OCI-LY7 (cell line): ENCODE measurements around the gene TMEM164. TPM values are rescaled to one million over a fixed set of nuclear protein-coding genes. Genes with fewer than 3 reads are reported as not detected.
A peak's percentile ranks its signal among the peaks of the same experiment; 100 is the strongest.

Experiments
- BruUV-seq: library from RNA; stranded (reverse); fragments of 400-500 nt; replicated peaks from 2 replicates; lab custom pipeline; 2021; lab: Mats Ljungman, UMichigan
- CTCF ChIA-PET: fragments of 300-600 bp; sonication (Branson Sonifier 250); formaldehyde crosslinking; loops from one replicate; lab custom pipeline; 2022; ENCODE audit warnings: antibody characterized with exemption; ENCODE audit not compliant: unreplicated experiment; lab: Charles Lee
- POLR2A ChIA-PET: fragments of 300-600 bp; sonication (Branson Sonifier 250); formaldehyde crosslinking; loops from one replicate; lab custom pipeline; 2022; ENCODE audit warnings: antibody characterized with exemption; lab: Charles Lee
- DNase-seq: peaks from one replicate; pipeline ENCODE4 v3.0.0-alpha.2; 2015; ENCODE audit warnings: low spot score
- H2AFZ ChIP-seq: fragments of 200-600 bp; sonication (generic), shearing (Covaris generic); 2 replicates; pipeline ENCODE4 v1.6.1; 2014; ENCODE audit warnings: mild to moderate bottlenecking, antibody characterized with exemption, low read length, moderate library complexity
- H3K27ac ChIP-seq: fragments of 200-600 bp; sonication (generic); 2 replicates; pipeline ENCODE4 v1.5.1; 2014; ENCODE audit warnings: mixed run types, low read depth, mild to moderate bottlenecking, moderate library complexity, low read length, inconsistent platforms; ENCODE audit not compliant: poor library complexity, severe bottlenecking
- H3K36me3 ChIP-seq: fragments of 200-600 bp; sonication (generic); 2 replicates; pipeline ENCODE4 v1.6.1; 2014; ENCODE audit warnings: mild to moderate bottlenecking, antibody characterized with exemption, low read length, moderate library complexity, mixed read lengths; ENCODE audit not compliant: insufficient read depth
- H3K4me1 ChIP-seq: fragments of 200-600 bp; sonication (generic); 2 replicates; pipeline ENCODE4 v1.5.1; 2014; ENCODE audit warnings: mild to moderate bottlenecking, low read length; ENCODE audit not compliant: insufficient read depth, poor library complexity, severe bottlenecking
- H3K4me2 ChIP-seq: fragments of 200-600 bp; sonication (generic); 2 replicates; pipeline ENCODE4 v1.6.1; 2014; ENCODE audit warnings: mild to moderate bottlenecking, low read length
- H3K4me3 ChIP-seq: fragments of 200-600 bp; sonication (generic); 2 replicates; pipeline ENCODE4 v1.5.1; 2014; ENCODE audit warnings: mild to moderate bottlenecking, low read depth, low read length; ENCODE audit not compliant: poor library complexity, severe bottlenecking
- H3K79me2 ChIP-seq: fragments of 200-600 bp; sonication (generic); 2 replicates; pipeline ENCODE4 v1.6.1; 2016; ENCODE audit warnings: low read depth, mild to moderate bottlenecking, low read length, moderate library complexity, mixed read lengths; ENCODE audit not compliant: insufficient read depth
- H3K9me2 ChIP-seq: fragments of 200-600 bp; sonication (generic); 2 replicates; pipeline ENCODE4 v1.6.1; 2016; ENCODE audit warnings: mild to moderate bottlenecking, low read length, mixed read lengths; ENCODE audit not compliant: insufficient read depth
- H3K9me3 ChIP-seq: fragments of 200-600 bp; sonication (generic); 2 replicates; pipeline ENCODE4 v1.6.1; 2014; ENCODE audit warnings: mild to moderate bottlenecking, mixed run types, low read length, mixed read lengths
- H4K20me1 ChIP-seq: fragments of 200-600 bp; sonication (generic); 2 replicates; pipeline ENCODE4 v1.6.1; 2014; ENCODE audit warnings: mild to moderate bottlenecking, antibody characterized with exemption, low read length, moderate library complexity, mixed read lengths; ENCODE audit not compliant: insufficient read depth
- EZH2phosphoT487 ChIP-seq: fragments of 200-600 bp; sonication (generic); IDR thresholded peaks from 2 replicates; pipeline ENCODE4 v1.6.1; 2018; ENCODE audit warnings: low read depth, borderline replicate concordance, mild to moderate bottlenecking, mixed run types, antibody characterized with exemption, low read length, moderate library complexity, mixed read lengths
- intact Hi-C: fragments of 100-400 bp; cut with micrococcal nuclease; formaldehyde crosslinking; loops from one replicate; pipeline ENCODE4 v1.10.0; 2022; ENCODE audit not compliant: unreplicated experiment
- total RNA-seq, 2 experiments: library from RNA; depleted of rRNA in 1 of 2; stranded (reverse); fragments of >200 nt in 1 of 2; shearing (Covaris generic) in 1 of 2; gene quantifications; 2 replicates each; pipeline ENCODE4 v1.2.3, GENCODE V29; 2014 to 2022
- TF ChIP-seq, protein P1 (sequence below): fragments of 200-600 bp; sonication (generic); conservative IDR thresholded peaks from 2 replicates; pipeline ENCODE4 v1.5.1; 2014; ENCODE audit warnings: mild to moderate bottlenecking, antibody characterized with exemption, low read length, moderate library complexity, mixed read lengths

TMEM164 gene
- total RNA-seq, 2 experiments from 2014 or later = 7.2 to 11.1 TPM

DNA sequence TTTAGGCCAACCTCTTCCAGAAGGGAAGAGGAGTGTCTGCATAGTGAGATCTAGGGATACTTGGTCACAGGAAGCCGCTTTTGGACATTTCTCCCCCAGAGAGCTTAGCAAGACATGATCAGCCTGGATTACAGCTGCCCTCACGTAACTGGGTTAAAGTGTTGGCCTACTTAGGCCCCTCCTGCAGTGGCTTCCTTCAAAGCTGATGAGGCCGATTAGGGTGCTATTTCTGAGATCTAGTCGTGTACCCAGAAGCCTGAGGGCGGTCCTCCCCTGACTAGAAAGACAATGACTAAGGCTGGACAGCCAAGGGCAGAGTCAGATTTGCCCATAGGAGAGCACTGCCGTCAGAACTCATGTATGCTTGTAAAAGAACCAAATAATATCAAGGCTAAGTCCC, 180.0 kb downstream of the TMEM164 start:
- Histone ChIP-seq H3K4me2 (no peak overlapping the region), H3K79me2 (no peaks in the 10 kb centered on the region), H3K4me3 (no peak overlapping the region), H3K9me3 (no peaks in the 10 kb centered on the region), H2AFZ (no peak overlapping the region), H3K9me2 (no peaks in the 10 kb centered on the region), H3K4me1 (no peaks in the 10 kb centered on the region), H3K36me3 (no peaks in the 10 kb centered on the region), H4K20me1 (no peaks in the 10 kb centered on the region), H3K27ac (no peak overlapping the region)
- DNase-seq = no peak
- intact Hi-C loops = no loop called here
- no TSS peak for BruUV-seq
- POLR2A ChIA-PET = no interaction called here
- CTCF ChIA-PET = no interaction called here
- no peak for TF ChIP-seq EZH2phosphoT487
- TF ChIP-seq, protein P1, sequence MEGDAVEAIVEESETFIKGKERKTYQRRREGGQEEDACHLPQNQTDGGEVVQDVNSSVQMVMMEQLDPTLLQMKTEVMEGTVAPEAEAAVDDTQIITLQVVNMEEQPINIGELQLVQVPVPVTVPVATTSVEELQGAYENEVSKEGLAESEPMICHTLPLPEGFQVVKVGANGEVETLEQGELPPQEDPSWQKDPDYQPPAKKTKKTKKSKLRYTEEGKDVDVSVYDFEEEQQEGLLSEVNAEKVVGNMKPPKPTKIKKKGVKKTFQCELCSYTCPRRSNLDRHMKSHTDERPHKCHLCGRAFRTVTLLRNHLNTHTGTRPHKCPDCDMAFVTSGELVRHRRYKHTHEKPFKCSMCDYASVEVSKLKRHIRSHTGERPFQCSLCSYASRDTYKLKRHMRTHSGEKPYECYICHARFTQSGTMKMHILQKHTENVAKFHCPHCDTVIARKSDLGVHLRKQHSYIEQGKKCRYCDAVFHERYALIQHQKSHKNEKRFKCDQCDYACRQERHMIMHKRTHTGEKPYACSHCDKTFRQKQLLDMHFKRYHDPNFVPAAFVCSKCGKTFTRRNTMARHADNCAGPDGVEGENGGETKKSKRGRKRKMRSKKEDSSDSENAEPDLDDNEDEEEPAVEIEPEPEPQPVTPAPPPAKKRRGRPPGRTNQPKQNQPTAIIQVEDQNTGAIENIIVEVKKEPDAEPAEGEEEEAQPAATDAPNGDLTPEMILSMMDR = no peak

DNA sequence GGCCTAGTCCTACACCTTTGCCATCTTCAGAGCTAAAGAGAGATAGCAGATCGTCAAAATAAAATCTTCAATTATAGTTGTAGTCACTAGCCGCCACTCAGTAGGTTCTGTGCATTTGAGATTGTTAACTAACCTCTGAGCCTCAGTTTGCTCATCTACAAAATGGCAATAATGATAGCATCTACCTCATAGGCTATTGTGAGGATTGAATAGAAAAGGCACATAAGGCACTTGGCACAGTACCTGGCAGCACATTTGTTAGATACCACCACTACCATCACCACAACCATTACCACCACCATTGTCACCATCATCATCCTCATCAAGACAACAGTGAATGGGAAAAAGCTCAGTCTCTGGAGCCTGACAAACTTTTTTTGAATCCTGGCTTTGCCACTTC, 180.4 kb downstream of the TMEM164 start:
- Histone ChIP-seq H3K4me3 (no peak overlapping the region), H4K20me1 (no peaks in the 10 kb centered on the region), H3K4me1 (no peaks in the 10 kb centered on the region), H2AFZ (no peak overlapping the region), H3K9me3 (no peaks in the 10 kb centered on the region), H3K27ac (no peak overlapping the region), H3K79me2 (no peaks in the 10 kb centered on the region), H3K4me2 (no peak overlapping the region), H3K9me2 (no peaks in the 10 kb centered on the region), H3K36me3 (no peaks in the 10 kb centered on the region)
- CTCF ChIA-PET = no interaction called here
- no TSS peak for BruUV-seq
- no peak for TF ChIP-seq EZH2phosphoT487
- TF ChIP-seq, protein P1 = no peak
- POLR2A ChIA-PET = no interaction called here
- intact Hi-C loops = no loop called here
- DNase-seq = no peak

DNA sequence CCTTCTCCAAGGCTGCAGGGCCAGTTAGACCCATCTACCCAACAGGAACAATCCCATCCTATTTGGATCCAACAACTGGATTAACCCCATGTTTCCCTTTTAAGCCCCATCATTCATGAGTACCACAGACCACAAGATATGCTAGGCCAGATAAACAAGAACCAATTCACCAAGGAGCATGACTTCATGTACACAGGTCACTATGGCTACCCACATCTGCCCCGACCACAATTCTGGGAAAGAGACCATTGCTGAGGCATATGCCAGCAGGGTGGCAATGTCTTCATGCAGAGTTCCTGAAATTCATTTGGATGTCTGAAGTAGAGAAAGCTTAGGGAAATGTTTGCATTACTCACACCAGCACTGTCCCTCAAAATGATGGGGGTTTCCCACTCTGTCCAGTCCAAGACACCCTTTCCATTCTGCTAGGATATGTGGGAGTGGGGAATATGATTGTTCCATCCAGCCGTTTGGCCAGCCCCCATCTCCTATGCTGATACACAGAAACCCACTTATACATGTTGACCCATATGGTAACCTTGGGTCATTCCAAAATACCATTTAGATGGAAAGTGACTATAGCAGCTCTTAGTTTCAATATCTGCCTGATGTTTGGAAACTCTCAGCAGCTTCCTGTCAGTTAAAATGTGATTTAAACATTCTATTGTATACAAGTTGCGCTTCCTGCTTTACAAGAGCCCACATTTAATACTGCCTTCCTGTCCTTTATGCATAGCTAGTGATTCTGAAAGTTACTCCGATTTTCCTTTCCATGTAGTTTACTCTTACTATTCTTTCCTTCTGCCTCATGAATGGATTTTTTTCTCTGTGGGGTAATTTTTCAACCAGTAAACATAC, 186.0 kb downstream of the TMEM164 start:
- Histone ChIP-seq H3K27ac (no peak overlapping the region), H3K36me3 (no peaks in the 10 kb centered on the region), H3K9me2 (no peaks in the 10 kb centered on the region), H3K79me2 (no peaks in the 10 kb centered on the region), H2AFZ (no peak overlapping the region), H3K4me1 (peaks cover 8% of the 10 kb centered on the region), H3K4me3 (no peak overlapping the region), H4K20me1 (no peaks in the 10 kb centered on the region), H3K9me3 (no peaks in the 10 kb centered on the region), H3K4me2 (no peak overlapping the region)
- intact Hi-C loops = no loop called here
- no TSS peak for BruUV-seq
- DNase-seq = peak; percentile 14
- POLR2A ChIA-PET = interaction anchor here (0.8 kb wide), 1 partner anchor 16 kb away, joined by 4 read pairs; no protein-coding TSS in a partner anchor
- TF ChIP-seq EZH2phosphoT487 = no peak
- TF ChIP-seq, protein P1 = no peak
- CTCF ChIA-PET = no interaction called here
